Astrocyte (in vitro differentiated cells and primary cell): ENCODE results near the gene SPPL2A. TPM values are rescaled to one million over a fixed set of nuclear protein-coding genes. Genes with fewer than 3 reads are reported as not detected.

Source experiments
- DNase-seq: peaks from one replicate; pipeline ENCODE4 v3.0.0-alpha.2; 2010; ENCODE audit warnings: low read depth
- FAIRE-seq: peaks from 2 replicates; lab custom pipeline; 2011; peaks lifted over from hg19 to GRCh38; lab: Jason Lieb, UNC
- H2AFZ ChIP-seq: 2 replicates; pipeline ENCODE4 v1.6.0; 2012; ENCODE audit warnings: low read depth, low read length, inconsistent platforms
- H3K27ac ChIP-seq: 2 replicates; pipeline ENCODE4 v1.5.1; 2011; ENCODE audit warnings: low read depth, low read length, inconsistent platforms
- H3K27me3 ChIP-seq: 2 replicates; pipeline ENCODE4 v1.6.0; 2011; ENCODE audit warnings: low read length, inconsistent platforms; ENCODE audit not compliant: insufficient read depth
- H3K36me3 ChIP-seq: 2 replicates; pipeline ENCODE4 v1.5.1; 2011; ENCODE audit warnings: low read length, inconsistent platforms; ENCODE audit not compliant: insufficient read depth
- H3K4me1 ChIP-seq: 2 replicates; pipeline ENCODE4 v1.5.1; 2011; ENCODE audit warnings: low read length, inconsistent platforms; ENCODE audit not compliant: insufficient read depth
- H3K4me2 ChIP-seq: 2 replicates; pipeline ENCODE4 v1.6.0; 2012; ENCODE audit warnings: low read length, inconsistent platforms
- H3K4me3 ChIP-seq: 2 replicates; pipeline ENCODE4 v1.5.1; 2011; ENCODE audit warnings: low read depth, mild to moderate bottlenecking, low read length, inconsistent platforms; ENCODE audit not compliant: insufficient read depth
- H3K79me2 ChIP-seq: 2 replicates; pipeline ENCODE4 v1.6.0; 2012; ENCODE audit warnings: mild to moderate bottlenecking, low read length, inconsistent platforms; ENCODE audit not compliant: insufficient read depth
- H3K9ac ChIP-seq: 2 replicates; pipeline ENCODE4 v1.6.0; 2012; ENCODE audit warnings: mild to moderate bottlenecking, low read length, inconsistent platforms
- H3K9me3 ChIP-seq: 2 replicates; pipeline ENCODE4 v1.5.1; 2012; ENCODE audit warnings: low read depth, mild to moderate bottlenecking, low read length, inconsistent platforms; ENCODE audit not compliant: insufficient read depth
- H4K20me1 ChIP-seq: 2 replicates; pipeline ENCODE4 v1.6.0; 2012; ENCODE audit warnings: low read length, inconsistent platforms; ENCODE audit not compliant: insufficient read depth
- H3K27ac Mint-ChIP-seq: one replicate; pipeline ENCODE4 v1.8.0; 2021; ENCODE audit warnings: mild to moderate bottlenecking, mixed read lengths; ENCODE audit not compliant: unreplicated experiment
- H3K27me3 Mint-ChIP-seq: one replicate; pipeline ENCODE4 v1.8.0; 2021; ENCODE audit warnings: low read depth, mixed read lengths; ENCODE audit not compliant: unreplicated experiment
- H3K36me3 Mint-ChIP-seq: one replicate; pipeline ENCODE4 v1.8.0; 2021; ENCODE audit warnings: low read depth, mixed read lengths; ENCODE audit not compliant: unreplicated experiment
- H3K4me1 Mint-ChIP-seq: one replicate; pipeline ENCODE4 v1.8.0; 2021; ENCODE audit warnings: low read depth, mixed read lengths; ENCODE audit not compliant: unreplicated experiment
- H3K4me3 Mint-ChIP-seq: one replicate; pipeline ENCODE4 v1.8.0; 2021; ENCODE audit warnings: mild to moderate bottlenecking, moderate library complexity, mixed read lengths; ENCODE audit not compliant: unreplicated experiment
- H3K9me3 Mint-ChIP-seq: one replicate; pipeline ENCODE4 v1.8.0; 2021; ENCODE audit warnings: mild to moderate bottlenecking, mixed read lengths; ENCODE audit not compliant: unreplicated experiment
- EZH2 ChIP-seq: IDR thresholded peaks from 2 replicates; pipeline ENCODE4 v1.6.1; 2012; ENCODE audit warnings: mild to moderate bottlenecking, low read length, inconsistent platforms; ENCODE audit not compliant: insufficient read depth
- total RNA-seq: library from RNA; stranded (reverse); gene quantifications from 2 replicates; pipeline ENCODE4 v1.2.1, GENCODE V29; 2021
- TF ChIP-seq, protein P1 (sequence below): IDR thresholded peaks from 2 replicates; pipeline ENCODE4 v1.5.1; 2011; ENCODE audit warnings: low read depth, mild to moderate bottlenecking, inconsistent platforms, low read length, moderate library complexity; ENCODE audit not compliant: insufficient read depth

The SPPL2A gene
- total RNA-seq, 1 donor from 2014 or later = 56.0 TPM

DNA sequence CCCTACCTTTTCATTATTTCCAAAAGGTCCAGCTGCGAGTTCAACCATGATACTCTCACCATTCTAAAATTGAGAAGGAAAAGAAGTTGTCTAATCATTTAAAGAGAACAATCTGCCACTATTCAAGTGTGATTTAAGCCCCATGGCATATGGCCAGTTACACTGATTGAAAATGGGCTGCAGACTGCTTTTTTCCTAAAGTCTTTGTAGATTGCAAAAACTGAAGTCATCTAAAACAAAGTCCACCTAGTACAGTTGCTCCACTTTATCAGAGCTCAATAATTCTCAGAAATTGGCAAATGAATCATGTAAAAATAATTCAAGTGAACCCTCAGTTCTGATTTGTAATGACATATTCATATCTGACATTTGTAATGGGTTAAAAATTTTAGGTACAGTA, 39.2 kb downstream of the SPPL2A start:
- no peaks in the 10 kb centered on the region for H3K27me3 ChIP-seq
- Mint-ChIP-seq H3K4me3 (no peak overlapping the region), H3K9me3 (no peaks in the 10 kb centered on the region), H3K4me1 (no peaks in the 10 kb centered on the region), H3K27me3 (no peaks in the 10 kb centered on the region), H3K36me3 (peaks cover 6% of the 10 kb centered on the region), H3K27ac (no peak overlapping the region)
- H3K4me3 ChIP-seq = no peak overlapping the region
- peaks cover 18% of the 10 kb centered on the region for H3K36me3 ChIP-seq
- H3K4me2 ChIP-seq = no peak overlapping the region
- no peak for TF ChIP-seq EZH2
- TF ChIP-seq, protein P1, sequence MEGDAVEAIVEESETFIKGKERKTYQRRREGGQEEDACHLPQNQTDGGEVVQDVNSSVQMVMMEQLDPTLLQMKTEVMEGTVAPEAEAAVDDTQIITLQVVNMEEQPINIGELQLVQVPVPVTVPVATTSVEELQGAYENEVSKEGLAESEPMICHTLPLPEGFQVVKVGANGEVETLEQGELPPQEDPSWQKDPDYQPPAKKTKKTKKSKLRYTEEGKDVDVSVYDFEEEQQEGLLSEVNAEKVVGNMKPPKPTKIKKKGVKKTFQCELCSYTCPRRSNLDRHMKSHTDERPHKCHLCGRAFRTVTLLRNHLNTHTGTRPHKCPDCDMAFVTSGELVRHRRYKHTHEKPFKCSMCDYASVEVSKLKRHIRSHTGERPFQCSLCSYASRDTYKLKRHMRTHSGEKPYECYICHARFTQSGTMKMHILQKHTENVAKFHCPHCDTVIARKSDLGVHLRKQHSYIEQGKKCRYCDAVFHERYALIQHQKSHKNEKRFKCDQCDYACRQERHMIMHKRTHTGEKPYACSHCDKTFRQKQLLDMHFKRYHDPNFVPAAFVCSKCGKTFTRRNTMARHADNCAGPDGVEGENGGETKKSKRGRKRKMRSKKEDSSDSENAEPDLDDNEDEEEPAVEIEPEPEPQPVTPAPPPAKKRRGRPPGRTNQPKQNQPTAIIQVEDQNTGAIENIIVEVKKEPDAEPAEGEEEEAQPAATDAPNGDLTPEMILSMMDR = no peak
- H3K9ac ChIP-seq = no peak overlapping the region
- H3K4me1 ChIP-seq = no peaks in the 10 kb centered on the region
- FAIRE-seq (no peak), DNase-seq (no peak)
- no peaks in the 10 kb centered on the region for H3K79me2 ChIP-seq
- no peak overlapping the region for H2AFZ ChIP-seq
- H4K20me1 ChIP-seq = no peaks in the 10 kb centered on the region
- H3K9me3 ChIP-seq = no peaks in the 10 kb centered on the region
- H3K27ac ChIP-seq = no peak overlapping the region

DNA sequence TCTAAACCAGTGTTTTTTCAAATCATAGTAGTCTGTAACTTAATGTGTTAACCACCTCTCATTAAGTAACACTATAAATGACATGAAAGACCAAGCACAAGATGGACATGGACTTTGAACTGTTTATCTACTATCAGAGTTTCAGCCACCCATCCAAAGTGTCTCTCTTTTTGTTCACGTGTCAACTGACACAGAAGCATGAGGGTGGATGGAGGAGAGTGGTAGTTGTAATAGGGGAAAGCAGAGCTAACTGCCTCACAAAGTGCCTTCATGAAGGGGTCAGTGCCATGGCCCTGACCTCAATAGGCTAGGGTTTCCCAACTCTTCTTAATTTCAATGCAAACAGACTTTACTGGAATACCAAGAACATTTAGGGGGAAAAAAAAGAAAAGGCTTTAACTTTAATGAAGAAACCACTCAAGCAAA, 46.8 kb downstream of the SPPL2A start:
- Mint-ChIP-seq H3K9me3 (no peaks in the 10 kb centered on the region), H3K4me3 (no peak overlapping the region)
- FAIRE-seq = no peak

DNA sequence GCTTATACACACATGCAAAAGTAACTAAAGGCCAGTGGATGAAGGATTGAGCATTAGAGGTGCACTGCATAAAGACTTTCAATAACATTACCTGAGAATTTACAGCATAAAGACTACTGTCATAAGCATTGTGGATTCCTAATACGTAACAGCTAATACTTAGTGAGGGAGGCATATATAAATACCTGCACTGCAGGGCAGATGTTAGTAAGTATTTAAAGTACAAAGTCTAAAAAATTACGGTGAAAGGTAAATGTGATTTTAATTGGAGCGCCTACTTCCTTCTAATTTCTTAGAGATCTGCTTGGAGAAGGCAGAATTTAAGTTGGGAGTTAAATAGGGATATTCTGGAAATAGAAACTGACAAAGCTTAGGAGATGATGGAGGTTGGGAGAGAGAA, 53.5 kb downstream of the SPPL2A start:
- no peaks in the 10 kb centered on the region for H3K4me1 Mint-ChIP-seq

More for the DNA sequence above, 46.8 kb downstream of the SPPL2A start:
- no peaks in the 10 kb centered on the region for H3K4me1 Mint-ChIP-seq
- H3K36me3 ChIP-seq = peaks cover 13% of the 10 kb centered on the region
- no peaks in the 10 kb centered on the region for H3K27me3 ChIP-seq
- no peak overlapping the region for H3K9ac ChIP-seq
- H3K4me2 ChIP-seq = no peak overlapping the region
- TF ChIP-seq, protein P1 = no peak
- TF ChIP-seq EZH2 = no peak
- no peak overlapping the region for H3K27ac ChIP-seq
- no peaks in the 10 kb centered on the region for H3K9me3 ChIP-seq
- no peaks in the 10 kb centered on the region for H3K4me1 ChIP-seq
- no peak overlapping the region for H3K27ac Mint-ChIP-seq
- H3K4me3 ChIP-seq = no peak overlapping the region
- H3K79me2 ChIP-seq = no peaks in the 10 kb centered on the region
- H3K27me3 Mint-ChIP-seq = no peaks in the 10 kb centered on the region
- H3K36me3 Mint-ChIP-seq = peaks cover 6% of the 10 kb centered on the region
- no peaks in the 10 kb centered on the region for H4K20me1 ChIP-seq
- DNase-seq = no peak
- no peak overlapping the region for H2AFZ ChIP-seq

More for the DNA sequence above, 53.5 kb downstream of the SPPL2A start:
- Histone ChIP-seq H3K4me1 (no peaks in the 10 kb centered on the region), H4K20me1 (no peaks in the 10 kb centered on the region), H2AFZ (no peak overlapping the region), H3K27me3 (no peaks in the 10 kb centered on the region), H3K36me3 (peaks cover 3% of the 10 kb centered on the region), H3K4me2 (no peak overlapping the region), H3K27ac (no peak overlapping the region), H3K79me2 (no peaks in the 10 kb centered on the region), H3K9me3 (no peaks in the 10 kb centered on the region), H3K9ac (no peak overlapping the region), H3K4me3 (no peak overlapping the region)
- H3K27me3 Mint-ChIP-seq = no peaks in the 10 kb centered on the region
- H3K9me3 Mint-ChIP-seq = no peaks in the 10 kb centered on the region
- no peak overlapping the region for H3K27ac Mint-ChIP-seq
- TF ChIP-seq, protein P1 = no peak
- TF ChIP-seq EZH2 = no peak
- FAIRE-seq (no peak), DNase-seq (no peak)
- no peaks in the 10 kb centered on the region for H3K36me3 Mint-ChIP-seq
- no peak overlapping the region for H3K4me3 Mint-ChIP-seq
